Endodermal cell (in vitro differentiated cells): ENCODE data around the gene ADCK2. TPM values are rescaled to one million over a fixed set of nuclear protein-coding genes. Genes with fewer than 3 reads are reported as not detected.

ENCODE experiments used
- DNase-seq: peaks from one replicate; pipeline ENCODE4 v3.0.0-alpha.2; 2017
- H3K27ac ChIP-seq: 2 replicates; pipeline ENCODE4 v1.5.1; 2013; ENCODE audit warnings: mild to moderate bottlenecking, low read depth, low read length, moderate library complexity
- H3K27me3 ChIP-seq: 2 replicates; pipeline ENCODE4 v1.6.1; 2013; ENCODE audit warnings: mild to moderate bottlenecking, low read length, moderate library complexity; ENCODE audit not compliant: insufficient read depth, control insufficient read depth, poor library complexity, severe bottlenecking
- H3K36me3 ChIP-seq: 2 replicates; pipeline ENCODE4 v1.7.0; 2013; ENCODE audit warnings: mild to moderate bottlenecking, low read length, moderate library complexity; ENCODE audit not compliant: control insufficient read depth, insufficient read depth
- H3K4me1 ChIP-seq: one replicate; pipeline ENCODE4 v1.7.0; 2013; ENCODE audit warnings: low read length; ENCODE audit not compliant: control insufficient read depth, insufficient read depth
- H3K4me3 ChIP-seq: 2 replicates; pipeline ENCODE4 v1.5.1; 2013; ENCODE audit warnings: mild to moderate bottlenecking, low read length, moderate library complexity
- H3K9ac ChIP-seq: 2 replicates; pipeline ENCODE4 v1.6.1; 2013; ENCODE audit warnings: mild to moderate bottlenecking, low read length, moderate library complexity; ENCODE audit not compliant: poor library complexity, severe bottlenecking; ENCODE audit errors: extremely low read depth
- H3K9me3 ChIP-seq: 2 replicates; pipeline ENCODE4 v1.6.1; 2013; ENCODE audit warnings: mild to moderate bottlenecking, low read length, moderate library complexity; ENCODE audit not compliant: control insufficient read depth
- H3K27ac Mint-ChIP-seq: 2 replicates; pipeline ENCODE4 v1.8.0; 2020; ENCODE audit warnings: mixed read lengths
- H3K27me3 Mint-ChIP-seq: 2 replicates; pipeline ENCODE4 v1.8.0; 2021; ENCODE audit warnings: mild to moderate bottlenecking, mixed read lengths; ENCODE audit not compliant: insufficient read depth
- H3K36me3 Mint-ChIP-seq: 2 replicates; pipeline ENCODE4 v1.8.0; 2020; ENCODE audit warnings: low read depth, mixed read lengths
- H3K4me1 Mint-ChIP-seq: 2 replicates; pipeline ENCODE4 v1.8.0; 2020; ENCODE audit warnings: mixed read lengths
- H3K4me3 Mint-ChIP-seq: 2 replicates; pipeline ENCODE4 v1.8.0; 2020; ENCODE audit warnings: mild to moderate bottlenecking, moderate library complexity, mixed read lengths
- H3K9me3 Mint-ChIP-seq: 2 replicates; pipeline ENCODE4 v1.8.0; 2020; ENCODE audit warnings: mild to moderate bottlenecking, mixed read lengths
- WGBS, 2 experiments: methylation state at CpG; one replicate each; pipeline versions ENCODE4 v1.1.5 to v1.1.7; 2013; ENCODE audit warnings: missing lambda C conversion rate in 2 of 2, mixed read lengths in 1 of 2; ENCODE audit not compliant: insufficient coverage in 1 of 2, insufficient read length in 1 of 2; 5-methylcytosine and 5-hydroxymethylcytosine counted together
- total RNA-seq, 2 donors: library from RNA; stranded (reverse); fragmentation: NEBNext Ultra II Directional in 1 of 2; extraction: Animal tissue kit (Norgen Biotek cat#: 25700) in 1 of 2; gene quantifications; 2 replicates in 1 of 2; 3 replicates in 1 of 2; pipeline ENCODE4 v1.2.1, GENCODE V29; 2021
- TF ChIP-seq, protein P1 (sequence below): fragments of 200-600 bp; sonication (generic); conservative IDR thresholded peaks from 2 replicates; pipeline ENCODE4 v1.5.0; 2021; ENCODE audit warnings: antibody characterized with exemption, mild to moderate bottlenecking

The ADCK2 gene
- total RNA-seq, 2 donors from 2014 or later, result 13.5 to 17.8 TPM

DNA sequence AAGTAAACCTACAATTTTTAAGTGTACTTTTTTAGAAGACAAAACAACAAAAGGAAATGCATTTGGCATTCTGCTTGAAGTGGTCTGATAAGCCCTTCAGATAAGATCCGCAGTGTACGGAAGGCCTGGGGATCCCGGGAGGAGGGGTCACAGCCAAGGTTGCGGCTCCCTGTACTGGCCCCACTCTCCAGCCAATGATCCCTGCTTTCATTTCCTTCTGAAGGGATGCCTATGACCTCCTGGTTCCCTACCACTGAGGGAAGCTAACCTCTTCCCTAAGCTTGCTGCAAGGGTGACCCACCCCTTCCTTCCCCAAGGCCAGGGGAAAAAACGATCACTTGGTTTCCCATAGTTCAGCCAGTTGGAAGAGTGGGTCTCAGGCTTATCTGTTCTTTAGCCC is 37.4 kb upstream of the ADCK2 start:
- Mint-ChIP-seq H3K4me3 (no peak overlapping the region), H3K27me3 (peaks cover 7% of the 10 kb centered on the region), H3K4me1 (peaks cover 38% of the 10 kb centered on the region), H3K9me3 (no peaks in the 10 kb centered on the region), H3K36me3 (peaks cover 5% of the 10 kb centered on the region), H3K27ac (peak overlapping the region; percentile 60)
- peaks cover 7% of the 10 kb centered on the region for H3K4me1 ChIP-seq
- no peaks in the 10 kb centered on the region for H3K9me3 ChIP-seq
- H3K4me3 ChIP-seq, result no peak overlapping the region
- no peaks in the 10 kb centered on the region for H3K36me3 ChIP-seq
- no peak overlapping the region for H3K9ac ChIP-seq
- H3K27ac ChIP-seq, result no peak overlapping the region
- peak; percentile 72 for DNase-seq
- TF ChIP-seq, protein P1, sequence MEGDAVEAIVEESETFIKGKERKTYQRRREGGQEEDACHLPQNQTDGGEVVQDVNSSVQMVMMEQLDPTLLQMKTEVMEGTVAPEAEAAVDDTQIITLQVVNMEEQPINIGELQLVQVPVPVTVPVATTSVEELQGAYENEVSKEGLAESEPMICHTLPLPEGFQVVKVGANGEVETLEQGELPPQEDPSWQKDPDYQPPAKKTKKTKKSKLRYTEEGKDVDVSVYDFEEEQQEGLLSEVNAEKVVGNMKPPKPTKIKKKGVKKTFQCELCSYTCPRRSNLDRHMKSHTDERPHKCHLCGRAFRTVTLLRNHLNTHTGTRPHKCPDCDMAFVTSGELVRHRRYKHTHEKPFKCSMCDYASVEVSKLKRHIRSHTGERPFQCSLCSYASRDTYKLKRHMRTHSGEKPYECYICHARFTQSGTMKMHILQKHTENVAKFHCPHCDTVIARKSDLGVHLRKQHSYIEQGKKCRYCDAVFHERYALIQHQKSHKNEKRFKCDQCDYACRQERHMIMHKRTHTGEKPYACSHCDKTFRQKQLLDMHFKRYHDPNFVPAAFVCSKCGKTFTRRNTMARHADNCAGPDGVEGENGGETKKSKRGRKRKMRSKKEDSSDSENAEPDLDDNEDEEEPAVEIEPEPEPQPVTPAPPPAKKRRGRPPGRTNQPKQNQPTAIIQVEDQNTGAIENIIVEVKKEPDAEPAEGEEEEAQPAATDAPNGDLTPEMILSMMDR, result no peak
- H3K27me3 ChIP-seq, result no peaks in the 10 kb centered on the region
- 43 to 69% methylated on average over 4 to 5 of the region's 5 CpGs for WGBS, 2 experiments

DNA sequence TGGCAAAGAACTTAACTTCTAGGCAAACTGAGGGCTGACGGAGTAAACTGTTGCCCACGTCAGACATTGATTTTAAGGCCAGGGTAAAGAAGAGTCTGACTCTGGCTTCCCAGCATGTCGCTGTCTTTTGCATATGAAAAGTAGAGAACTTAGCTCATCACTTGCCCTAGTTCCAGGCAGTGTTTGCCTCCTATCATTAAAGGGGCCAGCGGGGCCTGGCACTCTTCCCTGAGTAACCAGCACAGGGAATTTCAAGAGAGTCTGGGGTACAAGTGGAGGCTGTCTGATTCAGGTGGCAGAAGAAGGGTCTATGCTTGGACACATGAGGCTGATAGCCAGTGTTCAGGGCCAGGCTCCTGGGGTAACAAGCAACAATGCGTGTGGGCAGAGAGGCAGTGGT is 36.9 kb upstream of the ADCK2 start:
- H3K4me1 ChIP-seq, result peaks cover 7% of the 10 kb centered on the region
- no peak overlapping the region for H3K4me3 Mint-ChIP-seq

GRCh38 chr7:140637400-140637799 is 35.3 kb upstream of the ADCK2 start:
- H3K4me3 Mint-ChIP-seq, result no peak overlapping the region
- 74 to 77% methylated on average over 3 of the region's 3 CpGs for WGBS, 2 experiments
- DNase-seq, result no peak
- H3K4me1 Mint-ChIP-seq, result peaks cover 35% of the 10 kb centered on the region
- Histone ChIP-seq H3K36me3 (no peaks in the 10 kb centered on the region), H3K4me3 (no peak overlapping the region), H3K27me3 (peaks cover 12% of the 10 kb centered on the region), H3K9ac (no peak overlapping the region), H3K27ac (no peak overlapping the region), H3K4me1 (peaks cover 7% of the 10 kb centered on the region), H3K9me3 (no peaks in the 10 kb centered on the region)
- no peak overlapping the region for H3K27ac Mint-ChIP-seq
- H3K36me3 Mint-ChIP-seq, result peaks cover 5% of the 10 kb centered on the region
- no peaks in the 10 kb centered on the region for H3K9me3 Mint-ChIP-seq
- H3K27me3 Mint-ChIP-seq, result peaks cover 20% of the 10 kb centered on the region
- TF ChIP-seq, protein P1, result no peak

More for the DNA sequence above, 36.9 kb upstream of the ADCK2 start:
- H3K4me3 ChIP-seq, result no peak overlapping the region
- H3K36me3 ChIP-seq, result no peaks in the 10 kb centered on the region
- Mint-ChIP-seq H3K4me1 (peaks cover 38% of the 10 kb centered on the region), H3K27ac (peak overlapping the region; percentile 60), H3K9me3 (no peaks in the 10 kb centered on the region), H3K27me3 (peaks cover 7% of the 10 kb centered on the region), H3K36me3 (peaks cover 5% of the 10 kb centered on the region)
- TF ChIP-seq, protein P1, result no peak
- H3K9ac ChIP-seq, result no peak overlapping the region
- DNase-seq, result peak; percentile 60
- H3K9me3 ChIP-seq, result no peaks in the 10 kb centered on the region
- peak overlapping the region; percentile 54 for H3K27ac ChIP-seq
- 56 to 67% methylated on average over 5 of the region's 5 CpGs for whole genome bisulfite sequencing, 2 experiments
- no peaks in the 10 kb centered on the region for H3K27me3 ChIP-seq
